Measurements from ENCODE around the gene OTP. TPM values are rescaled to one million over a fixed set of nuclear protein-coding genes. Genes with fewer than 3 reads are reported as not detected.

OTP gene
- total and polyA plus RNA-seq, 10 of the 15 experiments (the other 5 are each of a cell fraction or from before 2014, with no cell fraction given): 0.31 to 8.8 (median 2.4) TPM

GRCh38 chr5:77630114-77630680 lies 8.3 kb downstream of the OTP start (continued):
- peak; percentile 70; the same call in 1 of the 2 replicates for TF ChIP-seq POLR2AphosphoS2 (IDR thresholded peaks at IDR 0.05; ENCODE audit: low read depth, low read length)
- peak; percentile 70; the same call in 1 of the 2 replicates for TF ChIP-seq NKRF (conservative IDR thresholded peaks at IDR 0.05)
- peak; percentile 90 for TF ChIP-seq YY1 (IDR thresholded peaks at IDR 0.05; ENCODE audit: low read depth, low read length)
- 0 out of 2 replicates have a peak, but pooled peaks have one; percentile 9 for TF ChIP-seq IRF3 (IDR thresholded peaks at IDR 0.05)
- peak; percentile 76 for TF ChIP-seq DPF2 (IDR thresholded peaks at IDR 0.05)
- TF ChIP-seq USF1 (IDR thresholded peaks at IDR 0.05; ENCODE audit: borderline replicate concordance, extremely low read length, insufficient read depth, low read depth, low read length): no peak
- no peak for TF ChIP-seq SREBF2 (IDR thresholded peaks at IDR 0.05; ENCODE audit: low read length)
- no peak for TF ChIP-seq PBX3 (IDR thresholded peaks at IDR 0.05; ENCODE audit: insufficient replicate concordance, low read depth, low read length)
- peak; percentile 30 to 57 (median 56); a peak in 5 of 6 replicates for TF ChIP-seq CTCF (IDR thresholded peaks at IDR 0.05 in 2 of 3, conservative IDR thresholded peaks at IDR 0.05 in 1 of 3; ENCODE audit: control insufficient read depth in 2 of 3, extremely low read depth in 1 of 3, insufficient read depth in 1 of 3, low read depth in 3 of 3, low read length in 3 of 3)
- no peak for TF ChIP-seq FOXM1 (IDR thresholded peaks at IDR 0.05; ENCODE audit: low read depth, low read length)
- peak; percentile 51 for TF ChIP-seq MYC (IDR thresholded peaks at IDR 0.05; ENCODE audit: insufficient read depth, insufficient read length, insufficient replicate concordance, low read length, severe bottlenecking)
- 0 out of 2 replicates have a peak, but pooled peaks have one; percentile 49 for TF ChIP-seq TAF1 (IDR thresholded peaks at IDR 0.05; ENCODE audit: borderline replicate concordance, low read depth, low read length)
- peak in 1 of 2 experiments; percentile 49; a peak in 1 of 4 replicates for TF ChIP-seq BHLHE40 (IDR thresholded peaks at IDR 0.05; ENCODE audit: borderline replicate concordance in 1 of 2, low read depth in 2 of 2, low read length in 1 of 2)
- TF ChIP-seq GATAD2B (conservative IDR thresholded peaks at IDR 0.05; ENCODE audit: low read depth): 0 out of 2 replicates have a peak, but pooled peaks have one; percentile 40
- TF ChIP-seq ZBTB4 (CRISPR knock-in tag; IDR thresholded peaks at IDR 0.05): 0 out of 2 replicates have a peak, but pooled peaks have one; percentile 27
- peak; percentile 32; the same call in 1 of the 2 replicates for TF ChIP-seq RB1 (IDR thresholded peaks at IDR 0.05; ENCODE audit: borderline replicate concordance)
